SK-N-SH (cell line): ENCODE measurements around the gene EIF5. TPM values are rescaled to one million over a fixed set of nuclear protein-coding genes. Genes with fewer than 3 reads are reported as not detected.

Experiments
- CTCF ChIA-PET: fragments of 300-600, 350-600 bp; formaldehyde crosslinking; extraction: SDS; loops from one replicate; lab custom pipeline; 2021; lab: Yijun Ruan, JAX
- POLR2A ChIA-PET: fragments of 350-600 bp; sonication (Branson Sonifier 250); formaldehyde crosslinking; extraction: SDS; loops from one replicate; lab custom pipeline; 2020; ENCODE audit warnings: antibody characterized with exemption, inconsistent platforms; lab: Yijun Ruan, JAX
- DNase-seq: peaks from one replicate; pipeline ENCODE4 v3.0.0; 2012
- H2AFZ ChIP-seq: fragments of 200-600 bp; sonication (generic); 2 replicates; pipeline ENCODE4 v1.8.1; 2016; ENCODE audit warnings: antibody characterized with exemption, mild to moderate bottlenecking, low read depth
- H3F3A ChIP-seq: fragments of 200-600 bp; sonication (generic); replicated peaks from 2 replicates; pipeline ENCODE3; 2016; ENCODE audit warnings: antibody characterized with exemption, mild to moderate bottlenecking; ENCODE audit not compliant: insufficient read depth
- H3K27ac ChIP-seq, 2 experiments: fragments of 200-500 bp in 1 of 2; fragments of 200-600 bp in 1 of 2; sonication (Bioruptor generic) in 1 of 2; sonication (generic), shearing (Covaris generic) in 1 of 2; 2 replicates each; pipeline versions ENCODE4 v1.5.1 to v1.6.1; 2014 to 2016; ENCODE audit warnings: low read depth in 2 of 2, inconsistent platforms in 1 of 2, low read length in 1 of 2, mild to moderate bottlenecking in 1 of 2, mixed read lengths in 1 of 2
- H3K27me3 ChIP-seq: fragments of 200-600 bp; sonication (generic), shearing (Covaris generic); 2 replicates; pipeline ENCODE4 v1.6.1; 2016; ENCODE audit warnings: mixed run types; ENCODE audit not compliant: insufficient read depth
- H3K36me3 ChIP-seq, 2 experiments: fragments of 200-500 bp in 1 of 2; fragments of 200-600 bp in 1 of 2; sonication (Bioruptor generic) in 1 of 2; sonication (generic) in 1 of 2; replicated peaks in 1 of 2; 2 replicates each; pipeline versions ENCODE3 to v1.5.1; 2014 to 2016; ENCODE audit warnings: low read length in 1 of 2, mild to moderate bottlenecking in 1 of 2; ENCODE audit not compliant: insufficient read depth in 2 of 2, control insufficient read depth in 1 of 2
- H3K4me1 ChIP-seq, 2 experiments: fragments of 200-500 bp in 1 of 2; fragments of 200-600 bp in 1 of 2; sonication (Bioruptor generic) in 1 of 2; sonication (generic), shearing (Covaris generic) in 1 of 2; 2 replicates each; pipeline versions ENCODE4 v1.5.1 to v1.6.1; 2014 to 2016; ENCODE audit warnings: low read depth in 1 of 2, low read length in 1 of 2, mixed run types in 1 of 2; ENCODE audit not compliant: insufficient read depth in 2 of 2, control insufficient read depth in 1 of 2
- H3K4me2 ChIP-seq: fragments of 200-600 bp; sonication (generic), shearing (Covaris generic); 2 replicates; pipeline ENCODE4 v1.6.1; 2017; ENCODE audit warnings: mixed run types
- H3K4me3 ChIP-seq, 2 experiments: fragments of 200-500 bp in 1 of 2; fragments of 200-600 bp in 1 of 2; sonication (Bioruptor generic) in 1 of 2; sonication (generic), shearing (Covaris generic) in 1 of 2; 2 replicates each; pipeline versions ENCODE4 v1.5.1 to v1.8.1; 2014 to 2016; ENCODE audit warnings: low read depth in 2 of 2, inconsistent platforms in 1 of 2, low read length in 1 of 2, mild to moderate bottlenecking in 1 of 2, mixed read lengths in 1 of 2, moderate library complexity in 1 of 2
- H3K79me2 ChIP-seq: fragments of 200-600 bp; sonication (generic); 2 replicates; pipeline ENCODE4 v1.8.1; 2017; ENCODE audit warnings: mild to moderate bottlenecking; ENCODE audit not compliant: insufficient read depth
- H3K9ac ChIP-seq: fragments of 200-600 bp; sonication (generic); 2 replicates; pipeline ENCODE4 v1.6.1; 2017; ENCODE audit warnings: mixed run types
- H3K9me2 ChIP-seq: fragments of 200-600 bp; sonication (generic); 2 replicates; pipeline ENCODE4 v1.6.1; 2017; ENCODE audit warnings: mixed run types
- H3K9me3 ChIP-seq: fragments of 200-600 bp; sonication (generic); 2 replicates; pipeline ENCODE4 v1.6.1; 2017; ENCODE audit warnings: mixed run types, mild to moderate bottlenecking, moderate library complexity
- H4K20me1 ChIP-seq: fragments of 200-600 bp; sonication (generic); 2 replicates; pipeline ENCODE4 v1.6.1; 2017; ENCODE audit warnings: mild to moderate bottlenecking, mixed run types; ENCODE audit not compliant: insufficient read depth
- CHD2 ChIP-seq: fragments of 150-350 bp; IDR thresholded peaks from 2 replicates; pipeline ENCODE4 v1.6.1; 2018; ENCODE audit warnings: low read length; ENCODE audit not compliant: partially characterized antibody
- CTCF ChIP-seq: fragments of 200-600 bp; sonication (generic); IDR thresholded peaks from 2 replicates; pipeline ENCODE4 v1.6.1; 2017; ENCODE audit warnings: antibody characterized with exemption, mild to moderate bottlenecking, moderate library complexity
- ELF1 ChIP-seq: IDR thresholded peaks from 2 replicates; pipeline ENCODE4 v1.4.0; 2012
- EZH2phosphoT487 ChIP-seq: fragments of 200-600 bp; sonication (generic); IDR thresholded peaks from 2 replicates; pipeline ENCODE4 v1.6.1; 2017; ENCODE audit warnings: low read depth, mixed run types, mild to moderate bottlenecking, antibody characterized with exemption, moderate library complexity, borderline replicate concordance
- GABPA ChIP-seq: IDR thresholded peaks from 2 replicates; pipeline ENCODE4 v1.4.0; 2012; ENCODE audit warnings: low read depth, mild to moderate bottlenecking
- IRF3 ChIP-seq: fragments of 150-350 bp; IDR thresholded peaks from 2 replicates; pipeline ENCODE4 v1.6.1; 2016; ENCODE audit warnings: mild to moderate bottlenecking, low read depth, low read length
- MAX ChIP-seq: IDR thresholded peaks from 2 replicates; pipeline ENCODE4 v1.4.0; 2012; ENCODE audit warnings: low read depth
- PBX3 ChIP-seq: IDR thresholded peaks from 2 replicates; pipeline ENCODE4; 2012
- REST ChIP-seq: IDR thresholded peaks from 2 replicates; pipeline ENCODE4 v1.6.1; 2012; ENCODE audit warnings: mild to moderate bottlenecking, low read depth, low read length, moderate library complexity
- RFX5 ChIP-seq: IDR thresholded peaks from 2 replicates; pipeline ENCODE4 v1.6.1; 2012; ENCODE audit warnings: mild to moderate bottlenecking, improper control_type of control experiment, low read length
- SMC3 ChIP-seq: IDR thresholded peaks from 2 replicates; pipeline ENCODE4 v1.6.1; 2012; ENCODE audit warnings: low read depth, low read length, improper control_type of control experiment
- USF1 ChIP-seq: IDR thresholded peaks from 2 replicates; pipeline ENCODE4 v1.4.0; 2012; ENCODE audit warnings: low read depth, borderline replicate concordance
- USF2 ChIP-seq: fragments of 150-350 bp; IDR thresholded peaks from 2 replicates; pipeline ENCODE4 v1.6.1; 2017; ENCODE audit warnings: antibody characterized with exemption, low read length, low read depth, borderline replicate concordance
- YY1 ChIP-seq: IDR thresholded peaks from 2 replicates; pipeline ENCODE4 v1.4.0; 2012; ENCODE audit warnings: low read depth, mild to moderate bottlenecking
- ZBTB33 ChIP-seq: IDR thresholded peaks from 2 replicates; pipeline ENCODE4 v1.4.0; 2012; ENCODE audit warnings: low read depth, borderline replicate concordance
- WGBS: methylation state at CpG from one replicate; pipeline ENCODE4 v1.1.6; 2017; ENCODE audit warnings: low lambda C conversion rate; 5-methylcytosine and 5-hydroxymethylcytosine counted together
- polyA plus RNA-seq, 3 experiments: library from polyadenylated mRNA; depleted of rRNA; stranded (reverse); fragments of >200 nt; gene quantifications; 2 replicates each; pipeline ENCODE4 v1.2.3, GENCODE V29; 2012

The EIF5 gene
- polyA plus RNA-seq, 1 of the 3 experiments (the other 2 are of a cell fraction), result 127 TPM

GRCh38 chr14:103391048-103391447 lies 57.0 kb downstream of the EIF5 start (continued):
- TF ChIP-seq USF2, result no peak
- no peak for TF ChIP-seq RFX5
- TF ChIP-seq IRF3, result no peak
- no peak for TF ChIP-seq MAX
- no peak for TF ChIP-seq PBX3
- TF ChIP-seq YY1, result no peak
- TF ChIP-seq USF1, result no peak

- peaks cover 100% of the 10 kb centered on the region for H4K20me1 ChIP-seq
- H3K4me1 ChIP-seq, result peaks cover 2 to 36% of the 10 kb centered on the region in 2 experiments; a peak in 2 of 4 replicates
- H3F3A ChIP-seq, result peaks cover 12% of the 10 kb centered on the region
- H3K27ac ChIP-seq, result no peak overlapping the region
- no peaks in the 10 kb centered on the region for H3K9me3 ChIP-seq
- no peaks in the 10 kb centered on the region for H3K9me2 ChIP-seq
- H3K4me2 ChIP-seq, result no peak overlapping the region
- H3K4me3 ChIP-seq, result no peak overlapping the region
- no peak overlapping the region for H2AFZ ChIP-seq
- no peaks in the 10 kb centered on the region for H3K36me3 ChIP-seq
- POLR2A ChIA-PET, result interaction anchor here (0.7 kb wide), 1 partner anchor 255 kb away, joined by 3 read pairs; no protein-coding TSS in a partner anchor
- no peak for DNase-seq
- H3K79me2 ChIP-seq, result peaks cover 100% of the 10 kb centered on the region
- H3K27me3 ChIP-seq, result no peaks in the 10 kb centered on the region
- WGBS, result 91% methylated on average over 5 of the region's 5 CpGs
- H3K9ac ChIP-seq, result no peak overlapping the region
- CTCF ChIA-PET, result interaction anchor here (0.7 to 3.0 kb wide), 8 partner anchors 7 to 338 kb away, joined by 3 to 48 read pairs (median 4); no protein-coding TSS in a partner anchor
- TF ChIP-seq SMC3, result no peak
- no peak for TF ChIP-seq EZH2phosphoT487
- no peak for TF ChIP-seq REST
- no peak for TF ChIP-seq GABPA
- no peak for TF ChIP-seq USF2
- no peak for TF ChIP-seq ELF1
- no peak for TF ChIP-seq CTCF
- no peak for TF ChIP-seq CHD2
- no peak for TF ChIP-seq YY1
- TF ChIP-seq ZBTB33, result no peak
These were observed 58.1 kb downstream of the EIF5 start for GRCh38 chr14:103392106-103392505.
